Measurements from ENCODE around the gene NAXE.

NAXE gene

GRCh38 chr1:156592910-156593660, 1.5 kb downstream of the NAXE start:
- TF ChIP-seq TOX (CRISPR knock-in tag; IDR thresholded peaks at IDR 0.05; ENCODE audit: borderline replicate concordance), result peak; percentile 24; the same call in 1 of the 2 replicates
- TF ChIP-seq, protein P1, sequence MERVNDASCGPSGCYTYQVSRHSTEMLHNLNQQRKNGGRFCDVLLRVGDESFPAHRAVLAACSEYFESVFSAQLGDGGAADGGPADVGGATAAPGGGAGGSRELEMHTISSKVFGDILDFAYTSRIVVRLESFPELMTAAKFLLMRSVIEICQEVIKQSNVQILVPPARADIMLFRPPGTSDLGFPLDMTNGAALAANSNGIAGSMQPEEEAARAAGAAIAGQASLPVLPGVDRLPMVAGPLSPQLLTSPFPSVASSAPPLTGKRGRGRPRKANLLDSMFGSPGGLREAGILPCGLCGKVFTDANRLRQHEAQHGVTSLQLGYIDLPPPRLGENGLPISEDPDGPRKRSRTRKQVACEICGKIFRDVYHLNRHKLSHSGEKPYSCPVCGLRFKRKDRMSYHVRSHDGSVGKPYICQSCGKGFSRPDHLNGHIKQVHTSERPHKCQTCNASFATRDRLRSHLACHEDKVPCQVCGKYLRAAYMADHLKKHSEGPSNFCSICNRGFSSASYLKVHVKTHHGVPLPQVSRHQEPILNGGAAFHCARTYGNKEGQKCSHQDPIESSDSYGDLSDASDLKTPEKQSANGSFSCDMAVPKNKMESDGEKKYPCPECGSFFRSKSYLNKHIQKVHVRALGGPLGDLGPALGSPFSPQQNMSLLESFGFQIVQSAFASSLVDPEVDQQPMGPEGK (CRISPR knock-in tag; IDR thresholded peaks at IDR 0.05; ENCODE audit: borderline replicate concordance), result no peak
- ATAC-seq, result no peak

DNA sequence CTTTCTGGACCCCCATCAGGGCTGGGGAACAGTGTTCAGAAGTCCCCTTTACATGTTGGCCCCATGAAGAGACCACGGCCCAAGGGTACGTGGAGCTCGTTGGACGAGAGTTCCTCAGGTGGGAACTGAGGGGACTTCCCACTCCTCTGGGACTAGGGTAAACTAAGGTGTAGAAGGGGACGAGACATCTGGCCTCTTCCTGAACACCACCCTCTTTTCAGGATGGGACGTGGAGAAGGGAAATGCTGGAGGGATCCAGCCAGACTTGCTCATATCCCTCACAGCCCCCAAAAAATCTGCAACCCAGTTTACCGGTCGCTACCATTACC, 2.0 kb downstream of the NAXE start:
- ATAC-seq, result no peak
- TF ChIP-seq ZFP30 (CRISPR knock-in tag; IDR thresholded peaks at IDR 0.05) (no peak), BACH2 (CRISPR knock-in tag; IDR thresholded peaks at IDR 0.05; ENCODE audit: borderline replicate concordance) (no peak), CSDC2 (CRISPR knock-in tag; IDR thresholded peaks at IDR 0.05) (no peak), ZNF8 (CRISPR knock-in tag; IDR thresholded peaks at IDR 0.05) (no peak), TCF4 (CRISPR knock-in tag; IDR thresholded peaks at IDR 0.05; ENCODE audit: borderline replicate concordance) (no peak), ZFP3 (CRISPR knock-in tag; IDR thresholded peaks at IDR 0.05) (no peak)

DNA sequence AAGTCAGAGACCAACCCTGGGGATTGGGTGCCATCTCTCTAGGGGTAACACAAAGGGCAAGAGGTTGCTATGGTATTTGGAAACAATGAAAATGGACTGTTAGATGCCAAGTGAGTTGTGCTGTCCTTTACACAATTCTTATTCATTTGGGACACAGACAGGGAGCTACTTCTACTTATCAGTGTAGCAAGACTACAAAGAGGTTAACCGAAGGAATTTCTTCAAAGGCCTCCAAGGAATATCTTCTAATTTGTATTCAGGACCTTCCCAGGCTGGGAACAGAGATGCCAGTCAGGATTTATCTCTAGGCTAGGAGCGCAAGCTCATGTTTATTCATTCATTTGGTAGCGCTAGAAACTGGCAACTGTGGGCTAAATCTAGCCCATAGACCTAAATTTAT, 2.6 kb downstream of the NAXE start:
- no peak for TF ChIP-seq ZFP3 (CRISPR knock-in tag; IDR thresholded peaks at IDR 0.05)
- TF ChIP-seq, protein P2, sequence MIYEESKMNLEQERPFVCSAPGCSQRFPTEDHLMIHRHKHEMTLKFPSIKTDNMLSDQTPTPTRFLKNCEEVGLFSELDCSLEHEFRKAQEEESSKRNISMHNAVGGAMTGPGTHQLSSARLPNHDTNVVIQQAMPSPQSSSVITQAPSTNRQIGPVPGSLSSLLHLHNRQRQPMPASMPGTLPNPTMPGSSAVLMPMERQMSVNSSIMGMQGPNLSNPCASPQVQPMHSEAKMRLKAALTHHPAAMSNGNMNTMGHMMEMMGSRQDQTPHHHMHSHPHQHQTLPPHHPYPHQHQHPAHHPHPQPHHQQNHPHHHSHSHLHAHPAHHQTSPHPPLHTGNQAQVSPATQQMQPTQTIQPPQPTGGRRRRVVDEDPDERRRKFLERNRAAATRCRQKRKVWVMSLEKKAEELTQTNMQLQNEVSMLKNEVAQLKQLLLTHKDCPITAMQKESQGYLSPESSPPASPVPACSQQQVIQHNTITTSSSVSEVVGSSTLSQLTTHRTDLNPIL (CRISPR knock-in tag; IDR thresholded peaks at IDR 0.05; ENCODE audit: low read depth), result no peak
- no peak for TF ChIP-seq RARB (CRISPR knock-in tag; IDR thresholded peaks at IDR 0.05)
- no peak for TF ChIP-seq CSDC2 (CRISPR knock-in tag; IDR thresholded peaks at IDR 0.05)
- no peak for TF ChIP-seq ESRRG (CRISPR knock-in tag; IDR thresholded peaks at IDR 0.05)
- TF ChIP-seq, protein P3, sequence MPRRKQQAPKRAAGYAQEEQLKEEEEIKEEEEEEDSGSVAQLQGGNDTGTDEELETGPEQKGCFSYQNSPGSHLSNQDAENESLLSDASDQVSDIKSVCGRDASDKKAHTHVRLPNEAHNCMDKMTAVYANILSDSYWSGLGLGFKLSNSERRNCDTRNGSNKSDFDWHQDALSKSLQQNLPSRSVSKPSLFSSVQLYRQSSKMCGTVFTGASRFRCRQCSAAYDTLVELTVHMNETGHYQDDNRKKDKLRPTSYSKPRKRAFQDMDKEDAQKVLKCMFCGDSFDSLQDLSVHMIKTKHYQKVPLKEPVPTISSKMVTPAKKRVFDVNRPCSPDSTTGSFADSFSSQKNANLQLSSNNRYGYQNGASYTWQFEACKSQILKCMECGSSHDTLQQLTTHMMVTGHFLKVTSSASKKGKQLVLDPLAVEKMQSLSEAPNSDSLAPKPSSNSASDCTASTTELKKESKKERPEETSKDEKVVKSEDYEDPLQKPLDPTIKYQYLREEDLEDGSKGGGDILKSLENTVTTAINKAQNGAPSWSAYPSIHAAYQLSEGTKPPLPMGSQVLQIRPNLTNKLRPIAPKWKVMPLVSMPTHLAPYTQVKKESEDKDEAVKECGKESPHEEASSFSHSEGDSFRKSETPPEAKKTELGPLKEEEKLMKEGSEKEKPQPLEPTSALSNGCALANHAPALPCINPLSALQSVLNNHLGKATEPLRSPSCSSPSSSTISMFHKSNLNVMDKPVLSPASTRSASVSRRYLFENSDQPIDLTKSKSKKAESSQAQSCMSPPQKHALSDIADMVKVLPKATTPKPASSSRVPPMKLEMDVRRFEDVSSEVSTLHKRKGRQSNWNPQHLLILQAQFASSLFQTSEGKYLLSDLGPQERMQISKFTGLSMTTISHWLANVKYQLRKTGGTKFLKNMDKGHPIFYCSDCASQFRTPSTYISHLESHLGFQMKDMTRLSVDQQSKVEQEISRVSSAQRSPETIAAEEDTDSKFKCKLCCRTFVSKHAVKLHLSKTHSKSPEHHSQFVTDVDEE (CRISPR knock-in tag; IDR thresholded peaks at IDR 0.05), result no peak
- no peak for TF ChIP-seq ZNF70 (CRISPR knock-in tag; IDR thresholded peaks at IDR 0.05)
- TF ChIP-seq CSRNP3 (CRISPR knock-in tag; IDR thresholded peaks at IDR 0.05), result no peak
- no peak for TF ChIP-seq POU6F1 (CRISPR knock-in tag; IDR thresholded peaks at IDR 0.05; ENCODE audit: borderline replicate concordance, low read depth)
- no peak for TF ChIP-seq ZNF8 (CRISPR knock-in tag; IDR thresholded peaks at IDR 0.05)
- TF ChIP-seq TOX (CRISPR knock-in tag; IDR thresholded peaks at IDR 0.05; ENCODE audit: borderline replicate concordance), result no peak
- no peak for TF ChIP-seq PPARA (CRISPR knock-in tag; IDR thresholded peaks at IDR 0.05; ENCODE audit: borderline replicate concordance)
- no peak for ATAC-seq

GRCh38 chr1:156595016-156595415, 3.4 kb downstream of the NAXE start:
- TF ChIP-seq ZFP30 (CRISPR knock-in tag; IDR thresholded peaks at IDR 0.05), result no peak
- TF ChIP-seq, protein P1 (CRISPR knock-in tag; IDR thresholded peaks at IDR 0.05; ENCODE audit: borderline replicate concordance), result no peak
- no peak for TF ChIP-seq PPARA (CRISPR knock-in tag; IDR thresholded peaks at IDR 0.05; ENCODE audit: borderline replicate concordance)
- no peak for TF ChIP-seq ZNF8 (CRISPR knock-in tag; IDR thresholded peaks at IDR 0.05)
- TF ChIP-seq SNAI2 (CRISPR knock-in tag; IDR thresholded peaks at IDR 0.05), result no peak
- no peak for TF ChIP-seq BACH2 (CRISPR knock-in tag; IDR thresholded peaks at IDR 0.05; ENCODE audit: borderline replicate concordance)
- TF ChIP-seq ZFP3 (CRISPR knock-in tag; IDR thresholded peaks at IDR 0.05), result no peak
- no peak for TF ChIP-seq ZNF565 (CRISPR knock-in tag; conservative IDR thresholded peaks at IDR 0.05; ENCODE audit: low read depth)
- no peak for TF ChIP-seq OSR1 (CRISPR knock-in tag; IDR thresholded peaks at IDR 0.05)
- no peak for TF ChIP-seq CSDC2 (CRISPR knock-in tag; IDR thresholded peaks at IDR 0.05)
- no peak for TF ChIP-seq ARNTL (CRISPR knock-in tag; IDR thresholded peaks at IDR 0.05; ENCODE audit: borderline replicate concordance, low read depth)
- TF ChIP-seq, protein P3 (CRISPR knock-in tag; IDR thresholded peaks at IDR 0.05), result no peak
- ATAC-seq, result no peak

Measured in SK-N-SH treated with all-trans-retinoic acid at 6 μM for 48 hours (cell line).